AG09309 (cell line): ENCODE measurements around the gene LAMA2.

Experiments
- DNase-seq: peaks from one replicate; pipeline ENCODE4 v3.0.0-alpha.2; 2010; ENCODE audit warnings: low read depth
- H3K4me3 ChIP-seq: 2 replicates; pipeline ENCODE4 v1.5.1; 2011; ENCODE audit warnings: mild to moderate bottlenecking, low read depth, low read length, moderate library complexity; ENCODE audit not compliant: control insufficient read depth
- CTCF ChIP-seq: IDR thresholded peaks from 2 replicates; pipeline ENCODE4 v1.5.1; 2011; ENCODE audit warnings: mild to moderate bottlenecking, low read depth, low read length, inconsistent platforms; ENCODE audit not compliant: insufficient read depth, control insufficient read depth; ENCODE audit errors: missing control alignments

Gene LAMA2

GRCh38 chr6:129426343-129426742 is 543.4 kb downstream of the LAMA2 start:
- DNase-seq: no peak
- H3K4me3 ChIP-seq: no peak overlapping the region
- TF ChIP-seq CTCF: no peak

GRCh38 chr6:129429956-129430355 is 547.0 kb downstream of the LAMA2 start:
- no peak for DNase-seq
- no peak overlapping the region for H3K4me3 ChIP-seq
- no peak for TF ChIP-seq CTCF

GRCh38 chr6:129432738-129433137 is 549.8 kb downstream of the LAMA2 start:
- no peak overlapping the region for H3K4me3 ChIP-seq
- DNase-seq: no peak
- peak; percentile 11 for TF ChIP-seq CTCF

GRCh38 chr6:129434091-129434490 is 551.2 kb downstream of the LAMA2 start:
- DNase-seq: no peak
- TF ChIP-seq CTCF: no peak
- H3K4me3 ChIP-seq: no peak overlapping the region

GRCh38 chr6:129440691-129441090 is 557.8 kb downstream of the LAMA2 start:
- no peak overlapping the region for H3K4me3 ChIP-seq
- no peak for TF ChIP-seq CTCF
- peak; percentile 1 for DNase-seq

GRCh38 chr6:129444683-129445082 is 561.7 kb downstream of the LAMA2 start:
- no peak overlapping the region for H3K4me3 ChIP-seq
- no peak for TF ChIP-seq CTCF
- no peak for DNase-seq
